Panc1 (cell line): ENCODE data around the gene TSC1. TPM values are rescaled to one million over a fixed set of nuclear protein-coding genes. Genes with fewer than 3 reads are reported as not detected.

Source experiments
- ATAC-seq: fragments of 200-7000 bp; cut with Tn5 transposase; 2 replicates; pipeline ENCODE4 v1.9.1; 2020; ENCODE audit warnings: mild to moderate bottlenecking, moderate library complexity
- BruUV-seq: library from RNA; stranded (reverse); fragments of 400-500 nt; replicated peaks from 2 replicates; lab custom pipeline; 2021; lab: Mats Ljungman, UMichigan
- CTCF ChIA-PET: fragments of 300-600 bp; sonication (Branson Sonifier 250); formaldehyde crosslinking; loops from one replicate; lab custom pipeline; 2022; ENCODE audit warnings: antibody characterized with exemption; lab: Charles Lee
- POLR2A ChIA-PET: fragments of 300-600 bp; sonication (Branson Sonifier 250); formaldehyde crosslinking; loops from one replicate; lab custom pipeline; 2022; ENCODE audit warnings: antibody characterized with exemption; lab: Charles Lee
- DNase-seq: peaks from one replicate; pipeline ENCODE4 v3.0.0-alpha.2; 2010; ENCODE audit warnings: low read depth, low spot score
- H3K27ac ChIP-seq: 2 replicates; pipeline ENCODE4 v1.5.1; 2011; ENCODE audit warnings: mild to moderate bottlenecking, low read length, inconsistent platforms
- H3K27me3 ChIP-seq: fragments of 200-500 bp; sonication (Bioruptor generic); 2 replicates; pipeline ENCODE4 v1.6.0; 2014; ENCODE audit warnings: low read length, inconsistent platforms; ENCODE audit not compliant: control insufficient read depth, insufficient read depth
- H3K36me3 ChIP-seq: fragments of 200-500 bp; sonication (Bioruptor generic); 2 replicates; pipeline ENCODE4 v1.5.1; 2014; ENCODE audit warnings: inconsistent platforms, mild to moderate bottlenecking, low read length, moderate library complexity; ENCODE audit not compliant: control insufficient read depth, insufficient read depth
- H3K4me1 ChIP-seq: 2 replicates; pipeline ENCODE4 v1.5.1; 2011; ENCODE audit warnings: inconsistent platforms, mild to moderate bottlenecking, low read length, moderate library complexity; ENCODE audit not compliant: control insufficient read depth, insufficient read depth
- H3K4me3 ChIP-seq, 2 experiments: 2 replicates each; pipeline ENCODE4 v1.5.1; 2011 to 2012; ENCODE audit warnings: low read depth in 2 of 2, low read length in 2 of 2, mild to moderate bottlenecking in 2 of 2, inconsistent platforms in 1 of 2, moderate library complexity in 1 of 2
- H3K9me3 ChIP-seq: fragments of 200-500 bp; sonication (Bioruptor generic); 2 replicates; pipeline ENCODE4 v1.5.1; 2014; ENCODE audit warnings: low read depth, mild to moderate bottlenecking, inconsistent platforms, low read length, moderate library complexity; ENCODE audit not compliant: control insufficient read depth, insufficient read depth
- CTCF ChIP-seq: fragments of 450-650 bp; IDR thresholded peaks from 2 replicates; pipeline ENCODE4 v1.5.1; 2017; ENCODE audit warnings: mild to moderate bottlenecking
- POLR2AphosphoS5 ChIP-seq: IDR thresholded peaks from 2 replicates; pipeline ENCODE4 v1.6.1; 2012; ENCODE audit warnings: mild to moderate bottlenecking, low read depth, low read length, moderate library complexity
- SIN3A ChIP-seq: IDR thresholded peaks from 2 replicates; pipeline ENCODE4 v1.6.1; 2012; ENCODE audit warnings: low read depth, mild to moderate bottlenecking, low read length, moderate library complexity, borderline replicate concordance; ENCODE audit not compliant: insufficient read depth
- TCF7L2 ChIP-seq: IDR thresholded peaks from 2 replicates; pipeline ENCODE4 v1.6.1; 2011; ENCODE audit warnings: mild to moderate bottlenecking, low read depth, low read length, inconsistent platforms
- in situ Hi-C: cut with HindIII; loops from 2 replicates; pipeline ENCODE4 v1.10.0; 2016; ENCODE audit warnings: low sequenced_read_pairs, low pct_unique_long_range_greater_than_20kb
- intact Hi-C: fragments of 100-400 bp; cut with micrococcal nuclease; formaldehyde crosslinking; loops from one replicate; pipeline ENCODE4 v1.10.0; 2022; ENCODE audit not compliant: unreplicated experiment
- total RNA-seq: library from RNA; stranded (reverse); gene quantifications from one replicate; pipeline ENCODE4 v1.2.1, GENCODE V29; 2021; ENCODE audit not compliant: unreplicated experiment
- TF ChIP-seq, protein P1 (sequence below), 2 experiments: IDR thresholded peaks; 2 replicates each; pipeline ENCODE4 v1.6.1; 2011 to 2012; ENCODE audit warnings: low read depth in 2 of 2, control low read depth in 1 of 2, low read length in 1 of 2, mild to moderate bottlenecking in 1 of 2, moderate library complexity in 1 of 2; ENCODE audit not compliant: insufficient read depth in 1 of 2

The TSC1 gene
- total RNA-seq, 1 experiment from 2014 or later, result 27.4 TPM

DNA sequence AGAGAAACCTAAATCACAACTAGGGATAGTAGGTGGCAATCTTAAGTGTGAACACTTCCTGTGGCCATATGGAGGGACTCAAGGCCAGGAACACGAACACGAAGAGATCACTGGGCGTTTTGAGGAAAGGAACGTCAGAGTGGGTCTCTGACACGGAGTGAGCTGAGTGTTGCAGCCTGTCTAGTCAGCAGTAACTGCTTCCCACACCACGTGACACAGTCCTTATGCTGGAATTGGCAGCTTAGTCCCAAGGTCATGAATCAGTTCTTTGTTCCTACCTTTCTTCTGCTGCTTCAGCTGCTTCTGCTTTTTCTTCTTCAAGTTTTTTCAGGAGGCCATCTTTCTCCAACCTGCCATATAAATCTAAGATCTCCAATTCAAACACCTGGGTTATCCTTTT is 47.5 kb downstream of the TSC1 start:
- TF ChIP-seq, protein P1, sequence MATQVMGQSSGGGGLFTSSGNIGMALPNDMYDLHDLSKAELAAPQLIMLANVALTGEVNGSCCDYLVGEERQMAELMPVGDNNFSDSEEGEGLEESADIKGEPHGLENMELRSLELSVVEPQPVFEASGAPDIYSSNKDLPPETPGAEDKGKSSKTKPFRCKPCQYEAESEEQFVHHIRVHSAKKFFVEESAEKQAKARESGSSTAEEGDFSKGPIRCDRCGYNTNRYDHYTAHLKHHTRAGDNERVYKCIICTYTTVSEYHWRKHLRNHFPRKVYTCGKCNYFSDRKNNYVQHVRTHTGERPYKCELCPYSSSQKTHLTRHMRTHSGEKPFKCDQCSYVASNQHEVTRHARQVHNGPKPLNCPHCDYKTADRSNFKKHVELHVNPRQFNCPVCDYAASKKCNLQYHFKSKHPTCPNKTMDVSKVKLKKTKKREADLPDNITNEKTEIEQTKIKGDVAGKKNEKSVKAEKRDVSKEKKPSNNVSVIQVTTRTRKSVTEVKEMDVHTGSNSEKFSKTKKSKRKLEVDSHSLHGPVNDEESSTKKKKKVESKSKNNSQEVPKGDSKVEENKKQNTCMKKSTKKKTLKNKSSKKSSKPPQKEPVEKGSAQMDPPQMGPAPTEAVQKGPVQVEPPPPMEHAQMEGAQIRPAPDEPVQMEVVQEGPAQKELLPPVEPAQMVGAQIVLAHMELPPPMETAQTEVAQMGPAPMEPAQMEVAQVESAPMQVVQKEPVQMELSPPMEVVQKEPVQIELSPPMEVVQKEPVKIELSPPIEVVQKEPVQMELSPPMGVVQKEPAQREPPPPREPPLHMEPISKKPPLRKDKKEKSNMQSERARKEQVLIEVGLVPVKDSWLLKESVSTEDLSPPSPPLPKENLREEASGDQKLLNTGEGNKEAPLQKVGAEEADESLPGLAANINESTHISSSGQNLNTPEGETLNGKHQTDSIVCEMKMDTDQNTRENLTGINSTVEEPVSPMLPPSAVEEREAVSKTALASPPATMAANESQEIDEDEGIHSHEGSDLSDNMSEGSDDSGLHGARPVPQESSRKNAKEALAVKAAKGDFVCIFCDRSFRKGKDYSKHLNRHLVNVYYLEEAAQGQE (IDR thresholded peaks at IDR 0.05; ENCODE audit: insufficient read depth in 1 of 2, low read depth in 2 of 2, low read length in 1 of 2), result no peak
- TF ChIP-seq POLR2AphosphoS5 (no peak), TCF7L2 (no peak), CTCF (no peak), SIN3A (no peak)
- intact Hi-C loops, result no loop called here
- Histone ChIP-seq H3K27me3 (no peaks in the 10 kb centered on the region), H3K27ac (no peak overlapping the region), H3K4me1 (no peaks in the 10 kb centered on the region), H3K9me3 (no peaks in the 10 kb centered on the region), H3K4me3 (no peak overlapping the region), H3K36me3 (no peaks in the 10 kb centered on the region)
- ATAC-seq, result no peak
- CTCF ChIA-PET, result interaction anchor here (0.6 to 0.7 kb wide), 3 partner anchors 11 to 188 kb away, joined by 3 to 6 read pairs (median 5); no protein-coding TSS in a partner anchor
- no peak for DNase-seq
- no TSS peak for BruUV-seq
- in situ Hi-C loops, result no loop called here
- POLR2A ChIA-PET, result no interaction called here

DNA sequence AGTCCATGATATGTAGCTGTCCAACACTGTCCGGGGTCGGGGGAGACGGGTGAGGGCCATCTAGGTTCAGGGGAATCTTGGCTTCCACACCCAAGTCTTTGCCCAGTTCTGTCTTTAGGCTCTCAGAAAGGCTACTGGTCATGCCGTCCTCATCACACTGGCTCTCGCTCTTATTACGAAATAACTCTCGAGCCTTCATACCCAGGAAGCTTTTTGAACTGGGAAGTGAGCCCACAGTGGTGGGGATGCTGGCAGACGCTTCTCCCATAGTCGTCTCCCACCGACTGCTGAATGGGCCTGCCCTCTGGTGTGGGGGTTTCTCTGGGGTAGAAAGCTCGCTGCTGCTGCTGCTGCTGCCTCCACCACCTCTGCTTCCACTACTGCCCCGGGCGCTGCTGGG is 48.2 kb downstream of the TSC1 start:
- CTCF ChIA-PET, result interaction anchor here (0.6 kb wide), 1 partner anchor 51 kb away, joined by 6 read pairs; no protein-coding TSS in a partner anchor
- Histone ChIP-seq H3K4me3 (no peak overlapping the region), H3K27me3 (no peaks in the 10 kb centered on the region), H3K4me1 (no peaks in the 10 kb centered on the region), H3K27ac (no peak overlapping the region), H3K36me3 (no peaks in the 10 kb centered on the region), H3K9me3 (no peaks in the 10 kb centered on the region)
- ATAC-seq (no peak), DNase-seq (no peak)
- in situ Hi-C loops, result no loop called here
- TF ChIP-seq POLR2AphosphoS5 (no peak), SIN3A (no peak), TCF7L2 (no peak), CTCF (no peak)
- TF ChIP-seq, protein P1 (IDR thresholded peaks at IDR 0.05; ENCODE audit: insufficient read depth in 1 of 2, low read depth in 2 of 2, low read length in 1 of 2), result no peak
- intact Hi-C loops, result no loop called here
- POLR2A ChIA-PET, result no interaction called here
- no TSS peak for BruUV-seq
